A673 (cell line): Measurements from ENCODE around the gene STPG4. TPM values are rescaled to one million over a fixed set of nuclear protein-coding genes. Genes with fewer than 3 reads are reported as not detected.

Experiments
- BruUV-seq: library from RNA; stranded (reverse); fragments of 400-500 nt; replicated peaks from 2 replicates; lab custom pipeline; 2021; lab: Mats Ljungman, UMichigan
- CTCF ChIA-PET: fragments of 300-600 bp; sonication (Branson Sonifier 250); formaldehyde crosslinking; loops from one replicate; lab custom pipeline; 2022; ENCODE audit warnings: antibody characterized with exemption; lab: Charles Lee
- POLR2A ChIA-PET: fragments of 300-600 bp; sonication (Branson Sonifier 250); formaldehyde crosslinking; loops from one replicate; lab custom pipeline; 2022; ENCODE audit warnings: antibody characterized with exemption; ENCODE audit not compliant: low non-redundant PET; lab: Charles Lee
- DNase-seq: peaks from one replicate; pipeline ENCODE4 v3.0.0-alpha.2; 2015; ENCODE audit warnings: low spot score
- H3K27ac ChIP-seq: fragments of 200-600 bp; sonication (generic); 2 replicates; pipeline ENCODE4 v1.5.1; 2016; ENCODE audit warnings: mixed run types, low read depth, mild to moderate bottlenecking, mixed read lengths, antibody characterized with exemption, low read length; ENCODE audit not compliant: poor library complexity, severe bottlenecking
- H3K27me3 ChIP-seq: fragments of 200-600 bp; sonication (generic); replicated peaks from 2 replicates; pipeline ENCODE4 v1.6.1; 2017; ENCODE audit warnings: mixed run types, low read depth, mild to moderate bottlenecking, mixed read lengths, antibody characterized with exemption, low read length; ENCODE audit not compliant: insufficient read depth, poor library complexity
- H3K36me3 ChIP-seq: fragments of 200-600 bp; sonication (generic); 2 replicates; pipeline ENCODE4 v1.6.1; 2016; ENCODE audit warnings: mixed run types, mild to moderate bottlenecking, mixed read lengths, antibody characterized with exemption, low read length; ENCODE audit not compliant: insufficient read depth, poor library complexity, severe bottlenecking
- H3K4me1 ChIP-seq: fragments of 200-600 bp; sonication (generic); 2 replicates; pipeline ENCODE4 v1.6.1; 2017; ENCODE audit warnings: mixed run types, mild to moderate bottlenecking, mixed read lengths, antibody characterized with exemption, low read length; ENCODE audit not compliant: insufficient read depth, poor library complexity, severe bottlenecking
- H3K4me3 ChIP-seq: fragments of 200-600 bp; sonication (generic); 2 replicates; pipeline ENCODE4 v1.5.1; 2016; ENCODE audit warnings: low read depth, mixed run types, mild to moderate bottlenecking, mixed read lengths, low read length; ENCODE audit not compliant: poor library complexity, severe bottlenecking
- H3K9me3 ChIP-seq: fragments of 200-600 bp; sonication (generic); 2 replicates; pipeline ENCODE4 v1.6.1; 2016; ENCODE audit warnings: mixed run types, low read depth, mild to moderate bottlenecking, mixed read lengths, antibody characterized with exemption, low read length; ENCODE audit not compliant: poor library complexity, severe bottlenecking
- EZH2 ChIP-seq: fragments of 200-600 bp; sonication (generic); IDR thresholded peaks from 2 replicates; pipeline ENCODE4 v1.6.1; 2017; ENCODE audit warnings: borderline replicate concordance, low read depth, mild to moderate bottlenecking, mixed read lengths, antibody characterized with exemption, low read length; ENCODE audit not compliant: poor library complexity, severe bottlenecking
- intact Hi-C: fragments of 100-400 bp; cut with micrococcal nuclease; formaldehyde crosslinking; loops from one replicate; pipeline ENCODE4 v1.10.0; 2022; ENCODE audit not compliant: unreplicated experiment
- total RNA-seq: library from RNA; stranded (reverse); gene quantifications from 2 replicates; pipeline ENCODE4 v1.2.3, GENCODE V29; 2021
- TF ChIP-seq, protein P1 (sequence below): fragments of 300-800, 200-600 bp; sonication (generic); conservative IDR thresholded peaks from 2 replicates; pipeline ENCODE4 v1.5.1; 2017; ENCODE audit warnings: low read depth, mild to moderate bottlenecking, antibody characterized with exemption, low read length, moderate library complexity, mixed read lengths

STPG4 gene
- total RNA-seq, 1 experiment from 2014 or later = 0.75 TPM

DNA sequence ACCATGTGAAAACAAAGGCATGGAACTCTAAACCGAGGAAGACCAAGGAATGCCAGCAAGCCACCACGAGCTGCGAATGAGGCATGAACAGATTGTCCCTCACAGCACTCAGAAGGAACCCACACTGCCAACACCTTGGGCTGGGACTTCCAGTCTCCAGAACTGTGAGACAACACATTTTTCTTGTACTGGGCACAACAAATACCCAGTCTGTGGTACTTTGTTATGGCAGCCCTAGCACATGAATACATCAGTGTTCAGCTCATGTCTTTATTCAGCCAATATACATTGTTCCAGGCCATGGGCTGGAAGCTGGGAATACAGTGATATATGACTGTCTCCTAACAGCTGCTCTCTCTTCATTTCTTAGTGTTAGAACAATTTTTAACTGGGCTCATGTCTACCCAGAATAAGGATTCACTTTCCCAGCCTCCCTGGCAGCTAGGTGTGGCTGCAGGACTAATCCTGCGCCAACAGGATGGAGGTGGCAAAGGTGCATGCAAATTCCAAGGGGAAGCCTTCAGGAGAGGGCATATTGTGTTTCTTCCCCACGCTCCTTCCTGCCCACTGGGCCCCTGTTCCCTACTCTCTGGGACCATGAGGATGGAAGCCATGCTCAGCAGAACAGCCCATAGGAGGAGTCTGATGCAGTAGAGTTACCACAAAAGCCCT is 59.6 kb downstream of the STPG4 start:
- no peaks in the 10 kb centered on the region for H3K36me3 ChIP-seq
- H3K27me3 ChIP-seq = no peaks in the 10 kb centered on the region
- intact Hi-C loops = no loop called here
- no peak overlapping the region for H3K4me3 ChIP-seq
- no peak for TF ChIP-seq EZH2
- TF ChIP-seq, protein P1, sequence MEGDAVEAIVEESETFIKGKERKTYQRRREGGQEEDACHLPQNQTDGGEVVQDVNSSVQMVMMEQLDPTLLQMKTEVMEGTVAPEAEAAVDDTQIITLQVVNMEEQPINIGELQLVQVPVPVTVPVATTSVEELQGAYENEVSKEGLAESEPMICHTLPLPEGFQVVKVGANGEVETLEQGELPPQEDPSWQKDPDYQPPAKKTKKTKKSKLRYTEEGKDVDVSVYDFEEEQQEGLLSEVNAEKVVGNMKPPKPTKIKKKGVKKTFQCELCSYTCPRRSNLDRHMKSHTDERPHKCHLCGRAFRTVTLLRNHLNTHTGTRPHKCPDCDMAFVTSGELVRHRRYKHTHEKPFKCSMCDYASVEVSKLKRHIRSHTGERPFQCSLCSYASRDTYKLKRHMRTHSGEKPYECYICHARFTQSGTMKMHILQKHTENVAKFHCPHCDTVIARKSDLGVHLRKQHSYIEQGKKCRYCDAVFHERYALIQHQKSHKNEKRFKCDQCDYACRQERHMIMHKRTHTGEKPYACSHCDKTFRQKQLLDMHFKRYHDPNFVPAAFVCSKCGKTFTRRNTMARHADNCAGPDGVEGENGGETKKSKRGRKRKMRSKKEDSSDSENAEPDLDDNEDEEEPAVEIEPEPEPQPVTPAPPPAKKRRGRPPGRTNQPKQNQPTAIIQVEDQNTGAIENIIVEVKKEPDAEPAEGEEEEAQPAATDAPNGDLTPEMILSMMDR = no peak
- POLR2A ChIA-PET = no interaction called here
- CTCF ChIA-PET = interaction anchor here (1.0 kb wide), 1 partner anchor 227 kb away, joined by 3 read pairs; no protein-coding TSS in a partner anchor
- H3K27ac ChIP-seq = no peak overlapping the region
- H3K9me3 ChIP-seq = no peaks in the 10 kb centered on the region
- no TSS peak for BruUV-seq
- H3K4me1 ChIP-seq = no peaks in the 10 kb centered on the region
- DNase-seq = no peak

DNA sequence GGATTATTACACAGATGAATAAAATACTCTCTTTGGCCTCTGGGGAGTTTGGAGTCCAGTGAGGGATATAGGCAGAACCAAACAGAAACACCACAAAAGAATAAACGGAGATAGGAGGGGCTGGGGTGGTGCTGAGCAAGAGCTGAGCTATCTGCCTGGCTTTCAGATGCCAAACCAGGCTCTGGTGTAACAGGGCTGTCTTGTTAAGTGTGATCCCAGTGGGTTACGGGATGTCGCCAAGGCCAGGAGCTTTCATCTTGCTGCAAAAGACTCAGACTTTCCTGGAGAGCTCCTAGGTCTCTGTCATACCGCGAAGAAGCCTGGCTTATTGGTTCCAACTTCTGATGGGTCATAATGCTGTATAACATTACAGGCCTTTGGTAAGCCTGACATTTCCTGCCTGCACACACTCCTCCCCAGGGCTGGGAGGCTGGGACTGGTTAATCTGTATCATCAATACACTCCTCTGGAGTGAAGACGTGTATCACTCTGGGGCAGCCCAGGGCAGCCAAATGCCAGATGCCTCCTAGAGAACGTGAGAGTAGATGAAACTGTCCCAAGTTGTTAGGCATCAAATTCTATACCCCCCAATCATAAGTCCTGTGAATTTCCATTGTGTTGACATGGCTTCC is 60.5 kb downstream of the STPG4 start:
- Histone ChIP-seq H3K9me3 (no peaks in the 10 kb centered on the region), H3K36me3 (no peaks in the 10 kb centered on the region), H3K4me3 (no peak overlapping the region), H3K4me1 (no peaks in the 10 kb centered on the region), H3K27ac (no peak overlapping the region), H3K27me3 (no peaks in the 10 kb centered on the region)
- CTCF ChIA-PET = interaction anchor here (1.0 kb wide), 1 partner anchor 228 kb away, joined by 3 read pairs; no protein-coding TSS in a partner anchor
- intact Hi-C loops = no loop called here
- no TSS peak for BruUV-seq
- no peak for DNase-seq
- TF ChIP-seq, protein P1 = no peak
- TF ChIP-seq EZH2 = no peak
- POLR2A ChIA-PET = no interaction called here

DNA sequence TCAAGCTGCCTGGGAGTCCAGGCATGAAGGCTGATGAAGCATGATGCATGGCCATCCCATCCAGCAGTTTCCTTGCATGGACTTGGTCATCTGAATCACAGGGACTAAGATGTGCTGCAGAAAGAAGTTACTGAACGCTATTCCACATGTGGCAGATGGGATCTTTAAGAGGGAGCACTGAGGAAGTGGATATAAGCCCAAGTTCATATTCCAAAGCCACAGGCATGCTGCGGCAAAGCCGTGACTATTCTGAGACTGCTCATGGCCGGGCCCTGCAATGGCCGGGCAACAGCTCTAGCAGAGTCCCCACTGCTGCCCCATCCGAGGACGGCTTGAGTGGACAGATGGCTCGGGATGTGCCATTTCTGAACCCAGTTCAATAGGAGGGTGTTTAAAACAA is 61.5 kb downstream of the STPG4 start:
- Histone ChIP-seq H3K9me3 (no peaks in the 10 kb centered on the region), H3K36me3 (no peaks in the 10 kb centered on the region), H3K4me1 (no peaks in the 10 kb centered on the region), H3K27ac (no peak overlapping the region), H3K4me3 (no peak overlapping the region), H3K27me3 (no peaks in the 10 kb centered on the region)
- DNase-seq = no peak
- TF ChIP-seq, protein P1 = no peak
- no peak for TF ChIP-seq EZH2
- ChIA-PET CTCF (no interaction called here), POLR2A (no interaction called here)
- intact Hi-C loops = no loop called here
- no TSS peak for BruUV-seq
